Measurements from ENCODE around the gene ZNF410. TPM values are rescaled to one million over a fixed set of nuclear protein-coding genes. Genes with fewer than 3 reads are reported as not detected.

The ZNF410 gene
- total and polyA plus RNA-seq, 2 of the 8 experiments (the other 6 are each of a cell fraction or from before 2014, with no cell fraction given): 11.2 to 18.9 TPM

- no peak for TF ChIP-seq EGR1 (IDR thresholded peaks at IDR 0.05; ENCODE audit: borderline replicate concordance, low read depth, low read length)
- peak; percentile 52 to 86 for TF ChIP-seq POLR2A (IDR thresholded peaks at IDR 0.05; ENCODE audit: control extremely low read depth in 1 of 2, low read depth in 2 of 2, low read length in 2 of 2)
- no peak for TF ChIP-seq SP1 (IDR thresholded peaks at IDR 0.05; ENCODE audit: low read depth, low read length)
- no peak for TF ChIP-seq SP2 (IDR thresholded peaks at IDR 0.05; ENCODE audit: low read length)
- TF ChIP-seq NRF1 (IDR thresholded peaks at IDR 0.05; ENCODE audit: low read depth, low read length): peak; percentile 25; the same call in 1 of the 2 replicates
- no peak for TF ChIP-seq HDAC6 (IDR thresholded peaks at IDR 0.05; ENCODE audit: low read depth, low read length)
- TF ChIP-seq SAP30 (IDR thresholded peaks at IDR 0.05; ENCODE audit: insufficient read depth, insufficient replicate concordance, low read length): peak; percentile 99
- TF ChIP-seq CHD2 (IDR thresholded peaks at IDR 0.05; ENCODE audit: low read length): 0 out of 2 replicates have a peak, but pooled peaks have one; percentile 70
- TF ChIP-seq TAF1 (IDR thresholded peaks at IDR 0.05; ENCODE audit: low read depth, low read length): peak; percentile 79
- no peak for TF ChIP-seq MAFK (IDR thresholded peaks at IDR 0.05; ENCODE audit: low read depth, low read length)
- TF ChIP-seq CBX8 (IDR thresholded peaks at IDR 0.05; ENCODE audit: borderline replicate concordance, low read depth, low read length): no peak
- 0 out of 2 replicates have a peak, but pooled peaks have one; percentile 9 for TF ChIP-seq TCF12 (IDR thresholded peaks at IDR 0.05; ENCODE audit: low read depth, low read length)
- no peak for TF ChIP-seq RFX5 (IDR thresholded peaks at IDR 0.05; ENCODE audit: borderline replicate concordance, low read depth, low read length)
- TF ChIP-seq ZNF274 (IDR thresholded peaks at IDR 0.05; ENCODE audit: borderline replicate concordance, extremely low read depth, low read length): no peak
- no peak for TF ChIP-seq SUZ12 (IDR thresholded peaks at IDR 0.05; ENCODE audit: low read length)
- peak; percentile 89 for TF ChIP-seq YY1 (IDR thresholded peaks at IDR 0.05; ENCODE audit: low read depth, low read length)
- TF ChIP-seq POLR2AphosphoS5 (IDR thresholded peaks at IDR 0.05; ENCODE audit: low read depth, low read length): peak; percentile 81
- no peak for TF ChIP-seq RNF2 (IDR thresholded peaks at IDR 0.05; ENCODE audit: borderline replicate concordance, low read depth, low read length, missing control alignments, poor library complexity, severe bottlenecking)
- peak; percentile 26; the same call in 1 of the 2 replicates for TF ChIP-seq BRCA1 (IDR thresholded peaks at IDR 0.05; ENCODE audit: low read depth, low read length)
- TF ChIP-seq SIRT6 (IDR thresholded peaks at IDR 0.05; ENCODE audit: low read length): no peak
- TF ChIP-seq TEAD4 (IDR thresholded peaks at IDR 0.05; ENCODE audit: low read depth, low read length): peak; percentile 71
- TF ChIP-seq NANOG (IDR thresholded peaks at IDR 0.05; ENCODE audit: insufficient read depth, low read depth, low read length, poor library complexity, severe bottlenecking): no peak
- no peak for TF ChIP-seq POU5F1 (IDR thresholded peaks at IDR 0.05; ENCODE audit: low read depth, low read length)
- peak; percentile 11 to 24; a peak in 2 of 4 replicates for TF ChIP-seq RAD21 (IDR thresholded peaks at IDR 0.05 in 1 of 2, conservative IDR thresholded peaks at IDR 0.05 in 1 of 2; ENCODE audit: low read depth in 2 of 2, low read length in 2 of 2)
These were observed 63.4 kb downstream of the ZNF410 start, which contains the start of the genes COQ6 and FAM161B (continued) for GRCh38 chr14:73949752-73950734.

Data from H1 (cell line).